Measurements from ENCODE around the gene LMOD3.

- no peak for TF ChIP-seq REST (IDR thresholded peaks at IDR 0.05; ENCODE audit: insufficient read depth in 1 of 2, low read depth in 2 of 2, low read length in 1 of 2)
- no peak for TF ChIP-seq CTCF (IDR thresholded peaks at IDR 0.05)
Observed at GRCh38 chr3:69065318-69065964, 57.0 kb downstream of the LMOD3 start.
